HG03439 (cell line): ENCODE results near the gene IFI6.
"Not testable (repeated sequence)": the region's sequence is repeated elsewhere in the genome, so short reads cannot be mapped to it uniquely, and the experiment has no call there.

ENCODE experiments used
- ATAC-seq: cut with Tn5 transposase; IDR thresholded peaks from one replicate; pipeline ENCODE4 v1.9.1; 2021; ENCODE audit warnings: mild to moderate bottlenecking, moderate library complexity; ENCODE audit not compliant: unreplicated experiment

IFI6 gene, protein sequence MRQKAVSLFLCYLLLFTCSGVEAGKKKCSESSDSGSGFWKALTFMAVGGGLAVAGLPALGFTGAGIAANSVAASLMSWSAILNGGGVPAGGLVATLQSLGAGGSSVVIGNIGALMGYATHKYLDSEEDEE

DNA sequence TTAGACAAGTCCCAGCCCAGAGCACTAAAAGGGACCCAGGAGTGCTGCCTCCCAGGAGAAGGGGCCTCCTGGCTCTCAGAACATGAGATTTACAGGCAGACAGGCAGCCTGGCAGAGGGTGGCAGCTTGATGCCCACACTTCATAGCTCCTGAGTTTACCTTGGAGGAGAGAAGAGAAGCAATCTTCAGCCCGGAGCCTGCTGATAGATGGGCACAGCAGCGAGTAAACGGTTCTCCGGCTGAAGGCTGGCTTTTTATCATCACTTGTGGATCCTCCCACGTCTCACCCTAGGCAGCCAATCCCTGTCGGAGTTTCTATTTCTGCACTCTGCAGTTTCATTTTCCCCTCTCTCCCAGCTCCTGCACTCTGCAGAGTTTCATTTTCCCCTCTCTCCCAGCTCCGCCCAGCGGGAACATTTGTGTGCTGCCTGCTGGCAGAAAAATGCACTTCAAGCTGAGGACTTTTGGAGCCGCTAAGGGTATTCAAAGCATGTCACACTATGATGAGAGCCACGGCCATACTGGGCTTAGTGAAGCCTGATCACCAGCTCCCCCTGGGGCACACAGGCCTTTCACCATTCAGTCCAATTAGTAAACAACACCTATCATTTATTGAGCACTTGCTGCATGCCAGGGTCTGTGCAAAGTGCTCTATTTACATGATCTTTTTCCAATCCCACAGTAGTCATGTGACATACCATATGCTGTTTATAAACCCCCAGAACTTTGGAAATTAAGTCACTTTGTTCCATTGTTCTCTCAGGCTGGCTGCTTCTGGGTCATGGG lies at the start of gene IFI6:
TSS of gene IFI6 (minus strand) at position 229 of the 786 bp plus-strand sequence. CDS start 2,878 bp downstream, outside the sequence.
- ATAC-seq = peak; percentile 85

DNA sequence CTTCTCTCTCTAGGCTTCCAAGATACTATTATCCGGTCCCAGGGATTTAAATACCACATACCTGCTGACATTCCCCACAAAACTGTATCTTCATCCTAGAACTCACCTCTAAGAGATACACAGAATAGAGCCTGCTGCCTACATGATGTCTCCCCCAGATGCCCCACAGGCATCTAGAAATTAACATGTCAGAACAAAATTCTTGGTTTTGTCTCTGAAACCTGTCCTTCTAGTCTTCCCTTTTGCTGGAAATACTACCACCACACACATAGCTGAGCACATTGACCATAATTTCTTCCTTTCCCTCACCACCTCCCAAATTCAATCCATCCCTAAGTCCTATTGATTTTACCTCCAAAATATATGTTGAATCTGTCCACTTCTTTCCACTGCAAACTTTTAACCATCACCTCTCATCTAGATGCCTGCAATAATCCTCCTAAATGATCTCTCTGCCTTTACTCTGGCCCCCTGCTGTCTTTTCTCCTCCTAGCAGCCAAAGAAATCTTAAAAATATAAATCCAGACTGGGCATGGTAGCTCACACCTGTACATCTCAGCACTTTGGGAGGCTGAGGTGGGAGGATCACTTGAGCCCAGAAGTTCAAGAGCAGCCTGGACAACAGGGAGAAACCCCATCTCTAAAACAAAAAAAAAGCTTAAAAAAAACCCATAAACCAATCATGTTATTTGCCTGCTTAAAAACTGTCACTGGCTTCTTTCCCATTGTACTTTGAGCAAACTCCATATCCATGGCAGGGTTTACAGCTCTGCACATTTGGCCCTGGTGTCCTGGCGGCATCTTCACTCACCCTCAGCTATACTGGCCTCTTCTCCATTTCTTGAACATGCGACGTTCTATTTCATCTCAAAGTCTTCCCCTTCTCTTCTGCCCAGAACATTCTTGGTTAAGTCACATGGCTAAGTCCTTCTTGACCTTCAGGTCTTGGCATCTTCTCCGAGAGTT lies 47.6 kb upstream of the IFI6 start:
- ATAC-seq = no peak

DNA sequence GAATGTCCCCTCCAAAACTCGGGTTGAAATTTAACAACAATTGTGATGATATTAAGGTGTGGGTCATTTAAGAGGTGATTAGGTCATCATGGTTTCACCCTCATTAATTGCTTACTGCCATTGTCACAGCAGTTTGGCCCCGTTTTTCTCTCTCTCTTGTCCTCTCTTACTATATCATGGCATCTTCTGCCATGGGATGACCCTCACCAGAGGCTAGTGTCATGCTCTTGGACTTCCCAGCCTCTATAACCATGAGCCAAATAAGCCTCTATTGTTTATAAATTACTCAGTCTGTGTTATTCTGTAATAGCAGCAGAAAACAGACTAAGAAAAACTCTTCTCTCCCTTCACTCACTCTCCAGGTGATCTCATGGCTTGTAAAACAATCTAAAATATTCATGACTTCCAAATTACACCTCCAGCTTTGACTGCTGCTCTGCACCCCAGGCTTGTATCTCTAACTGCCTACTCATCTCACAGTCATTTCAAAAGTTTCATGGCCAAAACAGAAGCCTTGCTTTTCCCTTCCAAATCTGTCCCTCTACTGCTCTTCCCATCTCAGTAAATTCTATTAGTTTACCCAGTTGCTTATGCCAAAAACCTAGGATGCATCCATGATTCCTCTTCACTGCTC lies 44.4 kb upstream of the IFI6 start:
- ATAC-seq = no peak

DNA sequence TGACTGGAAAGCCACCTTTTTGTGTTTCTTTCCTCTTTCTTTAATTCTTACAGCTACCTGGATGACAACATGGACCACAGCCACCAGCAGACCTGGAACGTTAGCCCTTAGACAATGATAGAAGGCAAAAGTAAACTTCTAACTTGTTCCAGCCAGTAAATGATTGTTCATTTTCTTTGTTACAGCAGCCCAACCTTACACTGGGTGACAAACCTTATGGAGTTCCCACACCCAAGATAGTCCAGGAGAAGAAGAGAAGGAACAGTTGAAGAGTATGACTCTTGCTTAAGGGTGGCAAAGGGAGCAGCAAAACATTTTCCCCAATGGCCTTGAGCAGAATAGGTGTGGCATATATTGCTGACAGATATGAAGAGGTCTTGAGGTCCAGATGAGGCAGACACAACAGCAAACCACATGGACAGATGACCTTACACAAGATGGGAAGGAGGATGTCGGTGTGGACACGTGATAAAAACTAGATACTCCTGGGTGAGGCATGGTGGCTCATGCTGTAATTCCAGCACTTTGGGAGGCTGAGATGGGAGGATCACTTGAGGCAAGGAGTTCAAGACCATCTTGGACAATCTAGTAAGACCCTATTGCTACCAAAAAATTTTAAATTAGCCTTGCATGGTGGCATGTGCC lies 42.0 kb upstream of the IFI6 start:
- no peak for ATAC-seq

DNA sequence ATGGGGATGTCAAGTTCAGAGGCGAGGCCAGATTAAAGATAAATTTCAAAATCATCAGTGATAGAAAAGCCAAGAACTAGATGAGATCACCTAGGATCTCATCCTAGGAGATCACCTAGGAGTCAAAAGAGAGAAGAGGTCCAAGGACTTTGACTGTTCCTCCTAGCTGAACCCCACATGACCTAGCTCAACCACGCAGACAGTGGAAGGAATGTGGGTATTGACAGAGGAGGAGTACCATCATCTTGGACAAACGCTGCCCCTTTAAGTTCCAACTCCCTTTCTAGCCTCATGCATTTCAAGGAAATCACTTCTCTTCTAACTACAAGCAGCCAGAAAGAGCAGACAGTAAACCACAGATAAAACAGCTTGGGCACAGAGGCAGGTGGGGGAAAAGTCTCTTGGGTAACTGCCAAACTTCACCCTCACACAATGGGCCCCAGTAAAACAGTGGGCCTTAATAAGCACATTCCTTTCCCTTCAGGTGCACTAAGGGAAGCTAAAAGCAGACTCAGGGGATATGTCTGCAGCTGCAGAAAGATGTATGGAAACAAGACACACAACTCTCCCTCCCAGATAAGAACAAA lies 41.2 kb upstream of the IFI6 start:
- ATAC-seq = no peak

DNA sequence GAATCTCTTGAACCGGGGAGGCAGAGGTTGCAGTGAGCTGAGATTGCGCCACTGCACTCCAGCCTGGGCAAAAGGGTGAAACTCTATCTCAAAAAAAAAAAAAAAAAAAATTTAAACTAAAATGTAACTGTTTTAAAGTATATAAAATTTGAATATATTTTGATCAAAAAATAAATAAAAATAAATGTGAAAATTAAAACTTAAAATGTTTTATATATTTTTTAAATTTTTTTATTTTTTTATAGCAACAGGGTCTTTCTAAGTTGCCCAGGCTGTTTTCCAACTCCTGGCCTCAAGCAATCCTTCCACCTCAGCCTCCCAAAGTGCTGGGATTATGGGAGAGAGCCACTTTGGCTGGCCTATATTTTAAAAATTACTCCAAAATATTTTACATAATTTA lies 38.6 kb upstream of the IFI6 start:
- no peak for ATAC-seq

DNA sequence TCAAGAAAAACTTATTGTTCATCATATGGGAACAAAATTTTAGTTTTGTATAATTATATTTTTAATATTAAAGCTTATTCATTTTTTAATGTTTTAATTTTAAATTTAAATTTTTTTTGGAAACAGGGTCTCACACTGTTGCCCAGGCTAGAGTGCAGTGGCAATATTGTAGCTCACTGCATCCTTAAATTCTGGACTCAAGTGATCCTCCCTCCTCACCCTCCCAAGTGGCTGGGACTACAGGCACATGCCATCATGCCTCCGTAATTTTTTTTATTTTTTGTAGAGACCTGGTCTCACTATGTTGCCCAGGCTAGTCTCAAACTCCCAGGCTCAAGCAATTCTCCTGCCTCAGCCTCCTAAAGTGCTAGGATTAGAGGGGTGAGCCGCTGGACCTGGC lies 33.6 kb upstream of the IFI6 start:
- no peak for ATAC-seq

DNA sequence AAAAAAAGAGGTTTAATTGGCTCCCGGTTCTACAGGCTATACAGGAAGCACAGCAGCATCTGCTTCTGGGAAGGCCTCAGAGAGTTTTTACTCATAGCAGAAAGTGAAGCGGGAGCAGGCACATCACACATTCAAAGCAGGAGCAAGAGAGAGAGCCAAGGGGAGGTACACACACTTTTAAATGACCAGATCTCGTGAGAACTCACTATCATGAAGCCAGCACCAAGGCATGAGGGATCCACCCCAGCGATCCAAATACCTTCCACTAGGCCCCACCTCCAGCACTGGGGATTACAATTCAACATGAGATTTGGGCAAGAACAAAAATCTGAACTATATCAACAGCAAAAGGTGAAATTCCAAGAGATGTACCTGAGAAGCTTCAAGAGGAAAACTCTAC lies 33.0 kb upstream of the IFI6 start:
- ATAC-seq = no peak

DNA sequence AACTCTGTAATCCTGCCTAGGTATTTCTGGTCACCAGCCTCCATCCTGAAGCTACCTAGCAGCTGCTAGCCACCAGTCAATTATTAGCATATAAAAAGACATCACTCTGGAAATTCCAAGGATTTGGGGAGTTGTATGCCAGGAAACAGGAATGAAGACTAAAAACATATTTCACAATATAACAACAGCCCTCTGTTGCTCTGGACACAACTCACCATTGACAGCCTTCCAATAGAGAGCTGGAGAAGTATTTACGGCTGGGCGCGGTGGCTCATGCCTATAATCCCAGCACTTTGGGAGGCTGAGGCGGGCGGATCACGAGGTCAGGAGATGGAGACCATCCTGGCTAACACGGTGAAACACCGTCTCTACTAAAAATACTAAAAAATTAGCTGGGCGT lies 24.8 kb upstream of the IFI6 start:
- ATAC-seq = not testable (repeated sequence)

DNA sequence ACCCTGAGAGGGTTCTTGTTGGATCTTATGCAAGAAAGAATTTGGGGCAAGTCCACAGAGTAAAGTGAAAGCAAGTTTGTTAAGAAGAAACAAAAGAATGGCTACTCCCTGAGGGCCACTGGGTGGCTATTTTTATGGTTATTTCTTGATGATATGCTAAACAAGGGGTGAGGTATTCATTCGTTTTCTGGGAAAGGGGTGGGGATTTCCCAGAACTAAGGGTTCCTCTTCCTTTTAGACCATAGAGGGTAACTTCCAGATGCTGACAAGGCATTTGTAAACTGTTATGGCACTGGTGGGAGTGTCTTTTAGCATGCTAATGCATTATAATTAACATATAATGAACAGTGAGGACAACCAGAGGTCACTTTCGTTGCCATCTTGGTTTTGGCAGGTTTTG lies 18.2 kb upstream of the IFI6 start:
- no peak for ATAC-seq

DNA sequence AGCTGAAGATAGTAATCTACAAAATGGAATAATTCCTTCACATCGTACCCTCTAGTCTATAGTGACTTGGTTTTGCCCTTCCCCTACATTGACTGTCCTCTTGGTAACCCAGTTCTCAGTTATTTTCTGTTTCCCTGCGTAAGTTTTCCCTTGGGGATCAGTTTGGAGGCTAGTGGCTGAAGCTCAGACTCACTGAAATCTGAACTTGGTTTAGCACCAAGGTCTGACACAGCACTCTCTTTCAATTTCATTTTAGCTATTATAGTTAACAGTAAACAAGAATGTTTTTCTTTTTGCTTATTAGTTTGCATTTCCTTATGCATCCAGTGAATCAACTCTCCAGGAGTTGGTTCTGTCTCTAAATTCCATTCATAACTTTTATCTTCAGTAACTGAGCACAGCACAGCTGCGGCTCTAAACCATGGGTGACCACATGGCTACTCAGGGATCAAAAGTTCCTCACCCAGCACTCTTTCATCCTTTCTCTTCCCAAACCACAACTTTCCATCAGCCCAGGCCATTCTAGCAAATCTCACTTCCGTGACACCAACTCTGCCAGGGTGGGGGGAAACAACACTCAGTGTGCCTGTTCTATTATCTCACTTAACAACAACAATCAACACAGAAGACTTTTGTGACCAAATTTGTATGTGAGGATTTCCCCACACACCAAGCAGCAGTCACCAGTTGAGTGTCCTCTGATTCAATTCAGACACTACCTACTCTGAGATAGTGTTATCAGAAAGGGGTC lies 17.6 kb upstream of the IFI6 start:
- ATAC-seq = peak; percentile 67

DNA sequence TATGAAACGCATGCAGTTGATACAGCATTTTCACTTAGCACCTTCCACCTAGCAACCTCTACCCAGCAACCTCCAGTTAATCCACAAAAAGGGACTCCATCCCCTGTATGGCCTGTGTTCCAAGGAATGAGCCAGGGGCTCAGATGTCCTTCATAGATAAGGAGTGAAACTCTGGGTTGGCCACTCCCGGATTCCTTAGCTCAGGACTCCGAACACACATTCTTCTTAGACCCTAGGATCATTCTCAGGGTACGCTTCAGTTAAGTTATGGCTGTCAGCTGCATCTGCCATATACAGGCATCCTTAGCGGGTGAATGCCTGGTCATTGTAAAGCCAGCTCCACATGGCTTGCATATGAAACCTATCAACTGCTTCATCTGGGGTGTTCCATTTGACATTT lies 15.9 kb upstream of the IFI6 start:
- ATAC-seq = no peak

DNA sequence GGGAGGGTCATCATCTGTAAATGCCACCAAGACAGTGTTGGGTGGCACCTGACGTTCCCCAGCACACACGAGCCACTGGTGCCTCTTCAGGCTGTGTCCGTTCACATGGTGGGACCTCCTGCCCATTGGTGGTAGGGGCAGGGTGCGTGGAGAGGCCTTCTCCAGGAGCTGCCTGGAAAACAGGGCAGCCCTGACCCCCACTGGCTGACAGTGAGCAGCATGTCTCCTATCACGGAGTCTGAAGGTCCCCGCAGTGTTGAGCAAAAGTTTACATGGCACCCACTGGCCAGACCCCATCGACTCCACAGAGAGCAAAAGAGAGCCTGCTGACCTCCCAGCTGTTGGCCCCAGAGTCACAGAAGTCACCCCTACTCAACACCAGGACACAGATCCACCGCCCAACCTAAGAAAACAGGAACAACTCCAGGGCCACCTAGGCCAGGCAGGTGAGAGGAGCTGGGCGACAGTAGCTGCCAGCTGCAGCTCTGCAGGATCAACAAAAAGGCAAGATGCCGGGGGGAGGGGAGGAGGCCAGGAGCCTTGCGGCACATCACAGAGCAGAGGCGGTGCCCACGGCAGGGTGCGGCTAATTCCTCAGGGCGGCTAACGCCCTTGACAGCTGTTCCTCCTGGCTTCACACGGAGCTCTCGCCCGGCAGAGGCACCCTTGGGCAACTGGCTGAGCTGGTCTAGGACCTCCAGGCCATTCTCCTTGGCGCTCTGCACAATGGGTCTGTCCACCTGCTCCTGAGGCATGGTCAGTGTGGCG lies 14.4 kb upstream of the IFI6 start:
- no peak for ATAC-seq

DNA sequence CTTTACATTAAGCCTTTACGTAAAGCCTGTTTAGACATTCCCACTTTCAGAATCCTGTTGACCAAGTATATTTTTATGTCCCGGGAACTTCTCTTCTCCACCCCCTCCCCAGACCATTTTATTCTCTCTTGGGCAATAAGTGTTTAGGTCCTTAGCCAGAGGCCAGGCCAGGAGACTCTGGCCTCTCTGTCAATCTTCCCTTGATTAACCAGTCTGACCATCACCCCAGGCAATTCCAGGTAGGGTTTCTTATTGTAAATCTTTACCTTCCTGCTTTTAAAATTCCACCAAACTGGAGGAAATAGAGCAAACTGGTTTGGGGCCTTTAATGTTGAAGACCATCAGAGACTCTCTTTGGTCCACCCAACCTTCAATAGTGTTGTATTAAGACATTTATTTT lies 12.2 kb upstream of the IFI6 start:
- no peak for ATAC-seq

DNA sequence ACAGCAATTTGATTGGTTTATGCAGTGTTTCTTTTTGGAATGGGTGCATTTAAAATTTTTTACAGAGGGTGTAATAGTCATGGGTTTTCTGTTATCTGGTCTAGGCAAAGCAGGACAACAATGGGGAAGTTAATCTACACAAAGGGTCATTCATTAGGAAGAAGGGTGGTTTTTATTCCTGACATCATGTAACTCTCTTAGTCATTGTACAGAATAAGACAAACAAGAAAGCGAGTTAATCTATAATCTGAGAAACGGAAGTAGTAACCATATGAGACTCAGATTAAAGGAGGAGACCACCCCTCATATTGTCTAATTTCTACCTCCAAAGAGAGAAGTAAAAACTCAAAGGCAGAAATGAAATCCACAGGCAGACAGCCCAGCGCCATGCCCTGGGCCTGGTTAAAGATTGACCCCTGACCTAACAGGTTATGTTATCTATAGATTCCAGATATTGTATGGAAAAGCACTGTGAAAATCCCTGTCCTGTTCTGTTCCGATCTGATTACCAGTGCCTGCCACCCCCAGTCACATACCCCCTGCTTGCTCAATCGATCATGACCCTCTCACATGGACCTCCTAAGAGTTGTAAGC lies 10.5 kb upstream of the IFI6 start:
- ATAC-seq = no peak

DNA sequence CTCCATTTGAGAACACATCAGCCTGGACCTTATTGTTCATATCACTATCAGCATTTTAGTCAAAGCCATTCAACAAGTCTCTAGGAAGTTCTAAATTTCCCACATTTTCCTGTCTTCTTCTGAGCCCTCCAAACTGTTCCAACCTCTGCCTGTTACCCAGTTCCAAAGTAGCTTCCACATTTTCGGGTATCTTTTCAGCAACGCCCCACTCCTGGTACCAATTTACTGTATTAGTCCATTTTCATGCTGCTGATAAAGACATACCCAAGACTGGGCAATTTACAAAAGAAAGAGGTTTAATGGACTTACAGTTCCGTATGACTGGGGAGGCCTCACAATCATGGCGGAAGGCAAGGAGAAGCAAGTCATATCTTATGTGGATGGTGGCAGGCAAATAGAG lies 9.6 kb upstream of the IFI6 start:
- not testable (repeated sequence) for ATAC-seq

DNA sequence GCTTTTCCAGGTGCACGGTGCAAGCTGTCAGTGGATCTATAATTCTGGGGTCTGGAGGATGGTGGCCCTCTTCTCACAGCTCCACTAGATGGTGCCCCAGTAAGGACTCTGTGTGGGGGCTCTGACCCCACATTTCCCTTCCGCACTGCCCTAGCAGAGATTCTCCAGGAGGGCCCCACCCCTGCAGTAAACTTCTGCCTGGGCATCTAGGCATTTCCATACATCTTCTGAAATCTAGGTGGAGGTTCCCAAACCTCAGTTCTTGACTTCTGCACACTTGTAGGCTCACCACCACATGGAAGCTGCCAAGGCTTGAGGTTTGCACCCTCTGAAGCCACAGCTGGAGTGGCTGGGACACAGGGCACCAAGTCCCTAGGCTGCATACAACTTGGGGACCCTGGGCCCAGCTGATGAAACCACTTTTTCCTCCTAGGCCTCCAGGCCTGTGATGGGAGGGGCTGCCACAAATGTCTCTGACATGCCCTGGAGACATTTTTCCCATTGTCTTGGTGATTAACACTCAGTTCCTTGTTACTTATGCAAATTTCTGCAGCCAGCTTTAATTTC lies 8.3 kb upstream of the IFI6 start:
- ATAC-seq = not testable (repeated sequence)

DNA sequence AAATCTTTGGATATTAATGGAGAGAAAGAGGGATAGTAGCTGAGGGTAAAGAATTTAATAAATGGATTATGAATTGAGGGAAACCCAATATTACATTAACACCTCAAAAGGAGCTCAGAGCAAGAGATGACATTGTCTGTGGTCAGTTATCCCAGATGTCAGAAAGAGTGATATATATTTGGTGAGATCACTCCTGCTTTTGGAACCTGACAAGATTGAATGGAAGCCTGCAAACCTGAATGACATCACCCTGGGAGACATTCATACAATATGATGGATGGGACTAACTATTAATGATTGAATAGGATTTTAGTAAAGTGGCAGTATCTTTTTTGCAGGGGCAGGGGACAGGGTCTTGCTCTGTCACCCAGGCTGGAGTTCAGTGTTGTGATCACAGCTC lies 6.8 kb upstream of the IFI6 start:
- no peak for ATAC-seq
